Gastrocnemius medialis (tissue), 4 donors: Measurements from ENCODE around the gene ARHGAP26. TPM values are rescaled to one million over a fixed set of nuclear protein-coding genes. Genes with fewer than 3 reads are reported as not detected.

Experiments used
- ATAC-seq, 2 donors: fragments of 150-250 bp; one replicate each; pipeline ENCODE4 v1.9.1; 2016
- DNase-seq, 2 donors: peaks; one replicate each; pipeline ENCODE4 v3.0.0-alpha.2; 2019
- H3K27ac ChIP-seq, 4 donors: fragments of 200-600 bp; sonication (generic); 1 replicate in 1 of 4; 2 replicates in 3 of 4; pipeline ENCODE4 v1.5.1; 2016 to 2018; ENCODE audit warnings: mild to moderate bottlenecking in 2 of 4, moderate library complexity in 1 of 4
- H3K27me3 ChIP-seq, 3 donors: fragments of 200-600 bp; sonication (generic) in 2 of 3; 1 replicate in 1 of 3; 2 replicates in 2 of 3; pipeline versions ENCODE4 v1.5.1 to v1.6.0; 2016 to 2019; ENCODE audit warnings: mild to moderate bottlenecking in 1 of 3, moderate library complexity in 1 of 3
- H3K36me3 ChIP-seq, 2 donors: fragments of 200-600 bp; sonication (generic) in 1 of 2; one replicate each; pipeline ENCODE4 v1.5.1; 2017 to 2018
- H3K4me1 ChIP-seq, 2 donors: fragments of 200-600 bp; sonication (generic) in 1 of 2; one replicate each; pipeline ENCODE4 v1.5.1; 2016 to 2017; ENCODE audit warnings: mild to moderate bottlenecking in 2 of 2
- H3K4me3 ChIP-seq, 4 donors: fragments of 200-600 bp; sonication (generic) in 3 of 4; 1 replicate in 1 of 4; 2 replicates in 3 of 4; pipeline ENCODE4 v1.5.1; 2016 to 2019; ENCODE audit warnings: mild to moderate bottlenecking in 2 of 4
- H3K9me3 ChIP-seq, 3 donors: fragments of 200-600 bp; sonication (generic) in 2 of 3; 1 replicate in 1 of 3; 2 replicates in 2 of 3; pipeline ENCODE4 v1.5.1; 2016 to 2019
- POLR2A ChIP-seq, 2 donors: fragments of 450-650 bp; IDR thresholded peaks; one replicate each; pipeline ENCODE4 v1.6.1; 2017; ENCODE audit warnings: antibody characterized with exemption in 2 of 2, mild to moderate bottlenecking in 2 of 2, moderate library complexity in 2 of 2
- in situ Hi-C, 4 donors: fragments of 200-750 bp; cut with MboI; loops; one replicate each; pipeline versions ENCODE4 v1.15.0 to v1.8.0; 2017; ENCODE audit warnings: low sequenced_read_pairs in 4 of 4
- intact Hi-C: fragments of 100-400 bp; cut with DNase I; formaldehyde crosslinking; loops from one replicate; pipeline ENCODE4 v1.15.1; 2023; ENCODE audit warnings: low total_unique reads
- total RNA-seq, 4 donors: library from RNA; depleted of rRNA; stranded (reverse); fragments of >200 nt; gene quantifications; one replicate each; pipeline versions ENCODE4 v1.1.0 to v1.2.3, GENCODE V29; 2016
- TF ChIP-seq, protein P1 (sequence below), 5 experiments: fragments of 450-650 bp in 3 of 5; fragments of 200-600 bp in 2 of 5; sonication (generic) in 2 of 5; IDR thresholded peaks in 4 of 5; conservative IDR thresholded peaks in 1 of 5; 1 replicate in 4 of 5; 2 replicates in 1 of 5; pipeline ENCODE4 v1.5.1; 2016 to 2019; ENCODE audit warnings: antibody characterized with exemption in 5 of 5, mild to moderate bottlenecking in 3 of 5, moderate library complexity in 3 of 5

Gene ARHGAP26
- total RNA-seq, 4 donors from 2014 or later: 9.1 to 22.4 (median 13.4) TPM

DNA sequence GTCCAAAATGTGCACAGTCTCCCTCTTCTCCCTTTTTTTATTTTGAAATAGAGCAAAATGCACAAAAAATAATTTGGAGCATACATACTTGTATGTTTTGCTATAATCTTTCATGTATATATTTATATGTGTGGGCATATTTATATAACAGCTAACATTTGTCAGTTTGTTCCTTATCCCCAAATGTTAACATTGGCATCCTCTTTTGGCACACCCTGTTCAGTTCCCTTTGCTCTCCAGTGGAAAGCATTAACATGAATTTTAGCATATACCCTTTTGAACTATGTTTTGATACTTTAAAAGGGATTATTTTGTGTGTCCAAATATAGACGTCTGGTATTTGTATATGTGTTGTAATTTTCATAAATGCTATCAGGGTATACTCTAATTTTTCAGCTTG is 306.2 kb downstream of the ARHGAP26 start:
- in situ Hi-C loops: no loop called here
- no peaks in the 10 kb centered on the region for H3K27me3 ChIP-seq
- no peaks in the 10 kb centered on the region for H3K36me3 ChIP-seq
- DNase-seq: no peak
- no peaks in the 10 kb centered on the region for H3K9me3 ChIP-seq
- H3K27ac ChIP-seq: no peak overlapping the region
- TF ChIP-seq, protein P1, sequence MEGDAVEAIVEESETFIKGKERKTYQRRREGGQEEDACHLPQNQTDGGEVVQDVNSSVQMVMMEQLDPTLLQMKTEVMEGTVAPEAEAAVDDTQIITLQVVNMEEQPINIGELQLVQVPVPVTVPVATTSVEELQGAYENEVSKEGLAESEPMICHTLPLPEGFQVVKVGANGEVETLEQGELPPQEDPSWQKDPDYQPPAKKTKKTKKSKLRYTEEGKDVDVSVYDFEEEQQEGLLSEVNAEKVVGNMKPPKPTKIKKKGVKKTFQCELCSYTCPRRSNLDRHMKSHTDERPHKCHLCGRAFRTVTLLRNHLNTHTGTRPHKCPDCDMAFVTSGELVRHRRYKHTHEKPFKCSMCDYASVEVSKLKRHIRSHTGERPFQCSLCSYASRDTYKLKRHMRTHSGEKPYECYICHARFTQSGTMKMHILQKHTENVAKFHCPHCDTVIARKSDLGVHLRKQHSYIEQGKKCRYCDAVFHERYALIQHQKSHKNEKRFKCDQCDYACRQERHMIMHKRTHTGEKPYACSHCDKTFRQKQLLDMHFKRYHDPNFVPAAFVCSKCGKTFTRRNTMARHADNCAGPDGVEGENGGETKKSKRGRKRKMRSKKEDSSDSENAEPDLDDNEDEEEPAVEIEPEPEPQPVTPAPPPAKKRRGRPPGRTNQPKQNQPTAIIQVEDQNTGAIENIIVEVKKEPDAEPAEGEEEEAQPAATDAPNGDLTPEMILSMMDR (IDR thresholded peaks at IDR 0.05 in 4 of 5, conservative IDR thresholded peaks at IDR 0.05 in 1 of 5): no peak
- no peak for TF ChIP-seq POLR2A (IDR thresholded peaks at IDR 0.05)
- intact Hi-C loops: no loop called here
- no peak for ATAC-seq
- no peak overlapping the region for H3K4me3 ChIP-seq
- H3K4me1 ChIP-seq: no peaks in the 10 kb centered on the region

DNA sequence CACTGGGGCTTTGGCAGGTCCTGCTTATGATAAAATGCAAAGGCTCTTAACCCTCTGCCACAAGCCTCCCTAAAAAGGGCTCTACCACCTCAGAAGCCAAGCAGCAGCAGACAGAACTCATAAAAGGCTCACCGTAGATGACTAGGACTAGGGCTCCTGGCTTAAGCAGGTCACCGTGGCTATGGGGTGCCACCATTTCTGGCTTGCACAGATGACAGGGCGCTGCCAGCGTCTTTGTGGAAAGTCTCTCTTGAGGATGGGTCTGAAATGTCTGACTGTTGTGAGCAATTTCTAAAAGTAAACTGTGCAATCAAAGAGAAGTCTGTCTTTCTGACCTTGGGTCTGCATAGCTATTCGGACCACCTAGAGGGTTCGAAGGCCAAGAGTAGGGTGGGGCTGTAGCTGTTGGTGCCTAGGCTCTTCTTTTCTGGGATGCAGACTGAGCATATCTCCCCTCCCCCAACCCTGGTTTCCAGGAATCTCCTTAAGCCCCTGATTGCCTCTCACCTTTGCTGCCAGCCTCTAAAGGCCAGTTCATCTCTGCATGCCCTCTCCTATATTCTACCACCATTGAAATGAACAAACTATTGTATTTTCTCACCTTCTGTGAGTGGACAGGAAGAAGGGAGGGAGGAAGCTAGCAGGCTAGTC is 307.4 kb downstream of the ARHGAP26 start:
- Histone ChIP-seq H3K27me3 (no peaks in the 10 kb centered on the region), H3K36me3 (no peaks in the 10 kb centered on the region), H3K9me3 (no peaks in the 10 kb centered on the region), H3K4me3 (no peak overlapping the region), H3K27ac (no peak overlapping the region), H3K4me1 (no peaks in the 10 kb centered on the region)
- intact Hi-C loops (no loop called here), in situ Hi-C loops (no loop called here)
- TF ChIP-seq POLR2A (IDR thresholded peaks at IDR 0.05): no peak
- TF ChIP-seq, protein P1 (IDR thresholded peaks at IDR 0.05 in 4 of 5, conservative IDR thresholded peaks at IDR 0.05 in 1 of 5): no peak
- ATAC-seq (no peak), DNase-seq (no peak)

DNA sequence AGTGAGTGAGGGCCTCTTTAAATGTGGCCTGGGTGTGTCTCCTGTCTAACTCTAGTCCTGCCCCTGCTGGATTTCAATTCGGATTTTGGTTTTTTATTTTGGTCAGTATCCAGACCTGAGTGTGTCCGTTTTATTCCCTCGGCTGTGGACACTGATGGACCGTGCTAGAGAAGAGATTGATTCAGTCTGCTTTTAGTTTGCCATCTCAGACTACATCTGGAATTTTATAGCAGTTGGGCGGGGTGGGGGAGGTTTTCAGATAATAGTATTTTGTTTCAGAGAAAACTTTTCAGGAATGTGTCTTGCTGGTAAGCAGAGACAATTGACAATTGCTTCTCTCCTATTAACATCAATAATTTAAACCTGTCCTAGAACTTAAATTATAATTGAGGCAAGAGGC is 308.1 kb downstream of the ARHGAP26 start:
- in situ Hi-C loops (no loop called here), intact Hi-C loops (no loop called here)
- Histone ChIP-seq H3K27me3 (no peaks in the 10 kb centered on the region), H3K4me1 (no peaks in the 10 kb centered on the region), H3K36me3 (no peaks in the 10 kb centered on the region), H3K9me3 (no peaks in the 10 kb centered on the region), H3K4me3 (no peak overlapping the region), H3K27ac (no peak overlapping the region)
- DNase-seq: no peak
- no peak for ATAC-seq
- TF ChIP-seq POLR2A (IDR thresholded peaks at IDR 0.05): no peak
- TF ChIP-seq, protein P1 (IDR thresholded peaks at IDR 0.05 in 4 of 5, conservative IDR thresholded peaks at IDR 0.05 in 1 of 5): no peak

DNA sequence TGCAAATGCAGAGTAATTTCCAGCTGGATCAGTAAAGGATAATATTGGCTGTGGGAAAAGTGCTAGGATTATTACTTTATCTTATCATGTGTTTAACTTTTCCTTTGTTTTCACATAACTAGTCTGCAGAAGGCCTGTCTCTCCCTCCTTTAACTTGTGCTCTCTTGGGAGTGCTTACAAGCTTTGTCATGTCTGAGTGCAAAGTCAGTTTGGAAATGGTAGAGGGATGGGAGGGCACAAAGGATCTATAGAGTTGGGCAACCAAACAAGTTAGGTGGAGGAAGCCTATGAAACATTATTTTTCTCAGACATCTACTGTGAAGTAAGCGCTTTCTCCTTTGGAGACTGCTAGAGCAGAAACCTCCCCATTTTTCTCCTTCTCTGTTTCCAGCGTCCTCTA is 308.8 kb downstream of the ARHGAP26 start:
- intact Hi-C loops (no loop called here), in situ Hi-C loops (no loop called here)
- Histone ChIP-seq H3K27me3 (no peaks in the 10 kb centered on the region), H3K27ac (no peak overlapping the region), H3K4me3 (no peak overlapping the region), H3K9me3 (no peaks in the 10 kb centered on the region), H3K4me1 (peaks cover under 1 to 5% of the 10 kb centered on the region in 2 donors), H3K36me3 (no peaks in the 10 kb centered on the region)
- ATAC-seq: no peak
- no peak for DNase-seq
- TF ChIP-seq, protein P1 (IDR thresholded peaks at IDR 0.05 in 4 of 5, conservative IDR thresholded peaks at IDR 0.05 in 1 of 5): no peak
- no peak for TF ChIP-seq POLR2A (IDR thresholded peaks at IDR 0.05)

DNA sequence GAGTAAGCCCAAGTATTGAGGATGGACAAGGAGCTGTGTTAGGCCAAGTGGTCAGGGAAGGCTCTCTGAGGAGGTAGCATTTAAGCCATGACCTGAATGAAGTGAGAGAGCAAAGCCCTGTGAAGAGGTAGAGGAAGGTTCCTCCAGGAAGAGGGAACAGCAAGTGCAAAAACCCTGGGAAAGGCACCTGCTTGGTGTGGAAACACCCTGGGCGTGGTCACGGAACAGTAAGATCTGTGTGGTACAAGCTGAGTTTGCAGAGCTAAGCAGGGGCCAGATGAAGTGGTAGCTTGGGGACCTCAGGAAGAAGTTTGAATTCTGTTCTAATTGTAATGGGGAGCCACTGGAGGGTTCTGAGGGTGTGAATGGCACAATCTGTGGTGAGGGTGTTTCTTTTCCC is 310.2 kb downstream of the ARHGAP26 start:
- no peak for TF ChIP-seq POLR2A (IDR thresholded peaks at IDR 0.05)
- TF ChIP-seq, protein P1 (IDR thresholded peaks at IDR 0.05 in 4 of 5, conservative IDR thresholded peaks at IDR 0.05 in 1 of 5): no peak
- no peaks in the 10 kb centered on the region for H3K9me3 ChIP-seq
- ATAC-seq (no peak), DNase-seq (no peak)
- no peaks in the 10 kb centered on the region for H3K36me3 ChIP-seq
- in situ Hi-C loops: no loop called here
- no peaks in the 10 kb centered on the region for H3K27me3 ChIP-seq
- intact Hi-C loops: no loop called here
- H3K4me1 ChIP-seq: peaks cover 14% of the 10 kb centered on the region in 2 donors
- H3K4me3 ChIP-seq: no peak overlapping the region
- H3K27ac ChIP-seq: no peak overlapping the region
